ENCODE measurements around the gene KLHL21. TPM values are rescaled to one million over a fixed set of nuclear protein-coding genes. Genes with fewer than 3 reads are reported as not detected.

KLHL21 gene
- total RNA-seq, 2 donors from 2014 or later, result 67.1 to 111 TPM

DNA sequence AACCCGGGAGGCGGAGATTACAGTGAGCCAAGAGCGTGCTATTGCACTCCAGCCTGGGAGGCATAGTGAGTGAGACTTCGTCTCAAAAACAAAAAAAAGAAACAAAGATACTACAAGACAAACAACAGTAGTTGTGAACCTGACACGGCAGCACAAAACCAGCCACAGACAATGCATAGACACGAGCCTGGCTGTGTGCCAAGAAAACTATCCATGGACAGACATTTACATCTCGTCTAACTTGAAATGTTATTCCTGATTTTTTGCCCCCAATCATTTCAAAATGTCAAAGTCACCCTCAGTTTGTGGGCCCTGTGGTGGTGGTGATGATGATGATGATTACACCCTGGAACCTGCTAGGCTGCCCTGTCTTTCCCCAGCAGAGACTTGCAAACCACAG, 6.3 kb downstream of the KLHL21 start:
- WGBS, result 48% methylated on average over 7 of the region's 7 CpGs
- H3K4me1 ChIP-seq (replicated peaks), result peaks cover 30% of the 10 kb centered on the region
- H3K27me3 ChIP-seq (replicated peaks; ENCODE audit: insufficient read depth), result no peaks in the 10 kb centered on the region
- no peak overlapping the region for H3K4me3 ChIP-seq
- peaks cover 16 to 40% of the 10 kb centered on the region in 2 donors for H3K36me3 ChIP-seq
- intact Hi-C loops (cut with DNase I), result no loop called here
- no peak overlapping the region for H3K27ac ChIP-seq
- TF ChIP-seq POLR2AphosphoS5 (IDR thresholded peaks at IDR 0.05) (no peak), CTCF (IDR thresholded peaks at IDR 0.05) (no peak), POLR2A (IDR thresholded peaks at IDR 0.05) (no peak)
- H3K9me3 ChIP-seq, result no peaks in the 10 kb centered on the region
- no peak for DNase-seq (ENCODE audit: low spot score)

GRCh38 chr1:6594977-6595740, 7.5 kb downstream of the KLHL21 start:
- no peak overlapping the region for H3K4me3 ChIP-seq
- no peaks in the 10 kb centered on the region for H3K27me3 ChIP-seq (replicated peaks; ENCODE audit: insufficient read depth)
- no peak for DNase-seq (ENCODE audit: low spot score)
- H3K27ac ChIP-seq, result no peak overlapping the region
- TF ChIP-seq CTCF (IDR thresholded peaks at IDR 0.05), result no peak
- TF ChIP-seq POLR2AphosphoS5 (IDR thresholded peaks at IDR 0.05), result peak; percentile 34
- H3K36me3 ChIP-seq, result peaks cover 17 to 40% of the 10 kb centered on the region in 2 donors
- H3K9me3 ChIP-seq, result no peaks in the 10 kb centered on the region
- intact Hi-C loops (cut with DNase I), result no loop called here
- WGBS, result 82% methylated on average over 11 of the region's 11 CpGs
- H3K4me1 ChIP-seq (replicated peaks), result peaks cover 30% of the 10 kb centered on the region

DNA sequence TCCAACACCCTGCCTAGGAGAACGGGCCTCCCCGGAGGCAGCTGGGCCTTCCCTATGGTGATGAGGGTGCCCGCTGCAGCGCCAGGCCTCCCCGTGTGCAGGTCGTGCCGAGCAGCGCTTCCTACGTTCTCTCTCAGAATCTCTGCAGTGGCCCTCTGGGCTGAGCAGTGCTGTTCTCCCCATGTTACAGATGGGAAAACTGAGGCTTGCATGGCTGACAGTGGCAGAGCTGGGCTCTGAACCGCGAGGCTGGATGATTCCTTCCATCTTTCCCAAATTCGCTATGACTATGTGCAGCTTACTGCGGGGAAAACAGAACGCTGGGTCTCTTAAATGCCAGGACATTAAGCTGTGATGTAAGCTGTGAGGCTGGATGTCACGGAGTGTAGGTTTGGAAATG, 8.9 kb downstream of the KLHL21 start:
- no peak overlapping the region for H3K4me3 ChIP-seq
- intact Hi-C loops (cut with DNase I), result no loop called here
- no peaks in the 10 kb centered on the region for H3K9me3 ChIP-seq
- peaks cover 24% of the 10 kb centered on the region for H3K4me1 ChIP-seq (replicated peaks)
- WGBS, result 91% methylated on average over 15 of the region's 15 CpGs
- H3K27me3 ChIP-seq (replicated peaks; ENCODE audit: insufficient read depth), result no peaks in the 10 kb centered on the region
- DNase-seq (ENCODE audit: low spot score), result no peak
- no peak overlapping the region for H3K27ac ChIP-seq
- peaks cover 20 to 44% of the 10 kb centered on the region in 2 donors for H3K36me3 ChIP-seq
- TF ChIP-seq POLR2A (IDR thresholded peaks at IDR 0.05), result no peak
- TF ChIP-seq POLR2AphosphoS5 (IDR thresholded peaks at IDR 0.05), result no peak
- no peak for TF ChIP-seq CTCF (IDR thresholded peaks at IDR 0.05)

- TF ChIP-seq POLR2AphosphoS5 (IDR thresholded peaks at IDR 0.05) (no peak), POLR2A (IDR thresholded peaks at IDR 0.05) (no peak), CTCF (IDR thresholded peaks at IDR 0.05) (no peak)
- Histone ChIP-seq H3K9me3 (no peaks in the 10 kb centered on the region), H3K27me3 (replicated peaks; ENCODE audit: insufficient read depth) (no peaks in the 10 kb centered on the region), H3K27ac (no peak overlapping the region), H3K4me1 (replicated peaks) (peaks cover 23% of the 10 kb centered on the region), H3K36me3 (peaks cover 18 to 42% of the 10 kb centered on the region in 2 donors), H3K4me3 (no peak overlapping the region)
- WGBS, result 87% methylated on average over 38 of the region's 38 CpGs
- intact Hi-C loops (cut with DNase I), result no loop called here
- DNase-seq (ENCODE audit: low spot score), result no peak
These were observed 9.6 kb downstream of the KLHL21 start for GRCh38 chr1:6592865-6593593.

Data from prostate gland (tissue), 2 donors.